NB4 (cell line): ENCODE measurements around the gene HHIPL1.

ENCODE experiments used
- DNase-seq: peaks from one replicate; pipeline ENCODE4 v3.0.0; 2010; ENCODE audit warnings: low read depth
- H3K4me3 ChIP-seq: one replicate; pipeline ENCODE4 v1.5.1; 2011; ENCODE audit warnings: mild to moderate bottlenecking, low read depth, low read length, moderate library complexity
- MYC ChIP-seq: IDR thresholded peaks from 2 replicates; pipeline ENCODE4 v1.6.1; 2011; ENCODE audit warnings: low read depth, low read length
- POLR2A ChIP-seq: IDR thresholded peaks from 2 replicates; pipeline ENCODE4 v1.6.1; 2011; ENCODE audit warnings: mild to moderate bottlenecking; ENCODE audit not compliant: insufficient read length; ENCODE audit errors: extremely low read depth
- TF ChIP-seq, protein P1 (sequence below): IDR thresholded peaks from 2 replicates; pipeline ENCODE4 v1.6.1; 2011; ENCODE audit warnings: low read depth, low read length
- TF ChIP-seq, protein P2 (sequence below): IDR thresholded peaks from one replicate; pipeline ENCODE4 v1.5.1; 2012; ENCODE audit warnings: low read depth, low read length

The HHIPL1 gene

DNA sequence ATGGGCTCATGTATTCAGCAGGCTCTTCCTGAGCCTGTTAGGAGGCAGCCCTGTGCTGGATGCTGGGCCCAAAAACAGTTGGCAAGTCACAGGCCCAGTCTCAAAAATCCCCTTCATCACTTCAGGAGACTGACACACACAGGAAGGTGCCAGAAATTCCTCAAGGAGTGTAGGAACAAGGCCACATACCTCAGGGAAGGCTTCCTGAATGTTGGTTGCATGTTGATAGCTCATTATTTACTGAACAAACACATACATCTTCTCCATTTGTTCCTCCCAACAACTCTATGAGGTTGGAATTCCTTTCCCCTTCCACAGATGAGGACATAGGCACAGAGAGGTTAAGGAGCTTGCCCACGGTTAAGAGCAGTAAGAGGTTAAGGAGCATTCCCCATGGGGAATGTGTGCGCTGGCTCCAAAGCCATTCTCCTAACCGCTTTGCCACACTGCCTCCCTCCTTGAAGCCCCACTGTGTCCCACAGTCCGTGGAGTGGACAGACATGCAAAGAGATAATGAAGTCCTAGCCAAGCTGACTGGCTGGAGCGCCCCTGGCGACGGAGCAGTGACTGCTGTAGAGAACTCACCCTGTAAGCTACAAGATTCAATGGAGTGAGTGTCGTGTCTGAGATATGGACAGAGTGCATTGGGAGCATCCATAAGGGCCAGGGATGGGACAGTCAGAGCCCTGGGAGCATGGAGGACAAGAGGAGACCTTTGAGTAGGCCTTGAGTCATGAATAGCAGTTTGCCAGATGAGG lies 3.3 kb downstream of the HHIPL1 start:
- DNase-seq, result no peak
- TF ChIP-seq, protein P1, sequence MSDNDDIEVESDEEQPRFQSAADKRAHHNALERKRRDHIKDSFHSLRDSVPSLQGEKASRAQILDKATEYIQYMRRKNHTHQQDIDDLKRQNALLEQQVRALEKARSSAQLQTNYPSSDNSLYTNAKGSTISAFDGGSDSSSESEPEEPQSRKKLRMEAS, result no peak
- TF ChIP-seq POLR2A (no peak), MYC (no peak)
- TF ChIP-seq, protein P2, sequence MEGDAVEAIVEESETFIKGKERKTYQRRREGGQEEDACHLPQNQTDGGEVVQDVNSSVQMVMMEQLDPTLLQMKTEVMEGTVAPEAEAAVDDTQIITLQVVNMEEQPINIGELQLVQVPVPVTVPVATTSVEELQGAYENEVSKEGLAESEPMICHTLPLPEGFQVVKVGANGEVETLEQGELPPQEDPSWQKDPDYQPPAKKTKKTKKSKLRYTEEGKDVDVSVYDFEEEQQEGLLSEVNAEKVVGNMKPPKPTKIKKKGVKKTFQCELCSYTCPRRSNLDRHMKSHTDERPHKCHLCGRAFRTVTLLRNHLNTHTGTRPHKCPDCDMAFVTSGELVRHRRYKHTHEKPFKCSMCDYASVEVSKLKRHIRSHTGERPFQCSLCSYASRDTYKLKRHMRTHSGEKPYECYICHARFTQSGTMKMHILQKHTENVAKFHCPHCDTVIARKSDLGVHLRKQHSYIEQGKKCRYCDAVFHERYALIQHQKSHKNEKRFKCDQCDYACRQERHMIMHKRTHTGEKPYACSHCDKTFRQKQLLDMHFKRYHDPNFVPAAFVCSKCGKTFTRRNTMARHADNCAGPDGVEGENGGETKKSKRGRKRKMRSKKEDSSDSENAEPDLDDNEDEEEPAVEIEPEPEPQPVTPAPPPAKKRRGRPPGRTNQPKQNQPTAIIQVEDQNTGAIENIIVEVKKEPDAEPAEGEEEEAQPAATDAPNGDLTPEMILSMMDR, result no peak

GRCh38 chr14:99649219-99649618 lies 4.3 kb downstream of the HHIPL1 start:
- no peak overlapping the region for H3K4me3 ChIP-seq
- TF ChIP-seq MYC (no peak), POLR2A (no peak)
- TF ChIP-seq, protein P1, result no peak
- TF ChIP-seq, protein P2, result no peak
- DNase-seq, result no peak

More for the DNA sequence above, 3.3 kb downstream of the HHIPL1 start:
- no peak overlapping the region for H3K4me3 ChIP-seq

DNA sequence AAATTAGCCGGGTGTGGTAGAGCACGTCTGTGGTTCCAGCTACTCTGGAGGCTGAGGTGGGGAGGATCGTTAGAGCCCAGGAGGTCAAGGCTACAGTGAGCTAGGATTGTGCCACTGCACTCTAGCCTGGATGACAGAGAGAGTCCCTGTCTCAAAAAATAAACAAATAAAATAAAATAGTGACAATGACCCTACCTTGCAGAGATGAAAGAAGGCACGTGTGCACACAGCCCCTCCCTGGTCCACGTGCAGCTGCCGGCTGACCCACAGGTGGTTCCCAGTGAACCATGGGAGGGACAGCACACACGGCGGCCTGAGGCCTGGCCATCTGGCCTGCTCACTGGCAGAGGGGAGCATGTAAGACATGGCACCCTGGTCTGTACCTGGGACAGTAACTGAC lies 4.7 kb downstream of the HHIPL1 start:
- H3K4me3 ChIP-seq, result no peak overlapping the region

DNA sequence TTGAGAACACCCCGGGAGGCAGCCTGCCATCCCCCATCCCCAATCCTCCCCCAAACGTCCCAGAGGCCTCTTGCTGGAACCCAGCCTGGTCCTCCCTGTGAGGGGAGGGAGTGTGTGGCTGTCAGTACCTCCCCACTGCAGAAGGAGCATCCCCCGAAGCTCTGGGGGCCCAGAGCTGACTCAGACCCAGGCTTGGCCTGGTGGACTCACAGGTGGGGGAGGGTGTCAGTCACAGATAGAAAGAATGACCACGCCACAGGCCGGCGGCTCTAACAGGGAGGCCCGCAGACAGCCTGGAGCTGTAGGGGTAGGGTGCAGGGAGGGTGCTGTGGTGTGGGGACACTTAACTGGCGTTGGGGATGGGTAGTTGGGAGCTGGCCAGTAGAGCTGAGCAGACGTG lies 5.3 kb downstream of the HHIPL1 start:
- no peak overlapping the region for H3K4me3 ChIP-seq
- DNase-seq, result no peak
- TF ChIP-seq POLR2A, result no peak
- TF ChIP-seq MYC, result no peak
- TF ChIP-seq, protein P2, result no peak
- TF ChIP-seq, protein P1, result no peak

More for the DNA sequence above, 4.7 kb downstream of the HHIPL1 start:
- DNase-seq, result no peak
- TF ChIP-seq MYC, result no peak
- no peak for TF ChIP-seq POLR2A
- TF ChIP-seq, protein P2, result no peak
- TF ChIP-seq, protein P1, result no peak

- DNase-seq, result no peak
- H3K4me3 ChIP-seq, result no peak overlapping the region
- TF ChIP-seq MYC (no peak), POLR2A (no peak)
- TF ChIP-seq, protein P1, result no peak
- TF ChIP-seq, protein P2, result no peak
Observed at GRCh38 chr14:99651953-99652746, 7.2 kb downstream of the HHIPL1 start.
